Renal cortex interstitium (tissue), 11 donors: Measurements from ENCODE around the gene HUNK. TPM values are rescaled to one million over a fixed set of nuclear protein-coding genes. Genes with fewer than 3 reads are reported as not detected.

Source experiments
- DNase-seq, 11 donors: peaks; one replicate each; pipeline ENCODE4 v3.0.0-alpha.2; 2013; ENCODE audit warnings: low read depth in 9 of 11, low spot score in 4 of 11; ENCODE audit errors: extremely low read depth in 1 of 11
- polyA plus RNA-seq, 3 donors: library from polyadenylated mRNA; unstranded; fragments of 120-200 nt; gene quantifications; one replicate each; pipeline ENCODE4 v1.2.1, GENCODE V29; 2013; ENCODE audit not compliant: insufficient read length in 3 of 3

Gene HUNK
- polyA plus RNA-seq, 3 donors = 19.4 to 19.6 (median 19.4) TPM

- no peak for DNase-seq
Observed at GRCh38 chr21:31908106-31909031, 35.5 kb downstream of the HUNK start.

- no peak for DNase-seq
Observed at GRCh38 chr21:31909153-31910073, 36.6 kb downstream of the HUNK start.

- no peak for DNase-seq
Observed at GRCh38 chr21:31910074-31910470, 37.3 kb downstream of the HUNK start.

GRCh38 chr21:31911138-31911907 lies 38.5 kb downstream of the HUNK start:
- no peak for DNase-seq

GRCh38 chr21:31912501-31912900 lies 39.7 kb downstream of the HUNK start:
- no peak for DNase-seq

- DNase-seq = no peak
Observed at GRCh38 chr21:31913182-31913608, 40.4 kb downstream of the HUNK start.

GRCh38 chr21:31914472-31914871 lies 41.7 kb downstream of the HUNK start:
- DNase-seq = no peak

- no peak for DNase-seq
Observed at GRCh38 chr21:31915566-31915965, 42.7 kb downstream of the HUNK start.

GRCh38 chr21:31917108-31917507 lies 44.3 kb downstream of the HUNK start:
- no peak for DNase-seq

GRCh38 chr21:31918250-31918775 lies 45.5 kb downstream of the HUNK start:
- no peak for DNase-seq

- DNase-seq = no peak
Observed at GRCh38 chr21:31920275-31920674, 47.5 kb downstream of the HUNK start.

GRCh38 chr21:31921079-31921478 lies 48.3 kb downstream of the HUNK start:
- no peak for DNase-seq

GRCh38 chr21:31922881-31923280 lies 50.1 kb downstream of the HUNK start:
- no peak for DNase-seq

- no peak for DNase-seq
Observed at GRCh38 chr21:31923756-31924155, 50.9 kb downstream of the HUNK start.

- DNase-seq = no peak
Observed at GRCh38 chr21:31924548-31924947, 51.7 kb downstream of the HUNK start.

GRCh38 chr21:31926498-31926897 lies 53.7 kb downstream of the HUNK start:
- DNase-seq = no peak

GRCh38 chr21:31927689-31928353 lies 55.0 kb downstream of the HUNK start:
- DNase-seq = no peak

- DNase-seq = no peak
Observed at GRCh38 chr21:31928656-31929055, 55.8 kb downstream of the HUNK start.
